Erythroblast (primary cell): Measurements from ENCODE around the gene PDGFC.

Source experiments
- GATA1 ChIP-seq: IDR thresholded peaks from 2 replicates; pipeline ENCODE4 v1.6.1; 2011; ENCODE audit warnings: low read depth, mild to moderate bottlenecking, control low read depth, low read length, moderate library complexity
- POLR2A ChIP-seq: IDR thresholded peaks from 2 replicates; pipeline ENCODE4 v1.6.1; 2011; ENCODE audit warnings: mild to moderate bottlenecking, low read length

- no peak for TF ChIP-seq POLR2A
- TF ChIP-seq GATA1: no peak
Observed at GRCh38 chr4:156975686-156976085, 4.1 kb upstream of the PDGFC start.
